Fibroblast of mammary gland (primary cell): Measurements from ENCODE around the gene PRDM11.
A peak's percentile ranks its signal among the peaks of the same experiment; 100 is the strongest.
"Not testable (repeated sequence)": the region's sequence is repeated elsewhere in the genome, so short reads cannot be mapped to it uniquely, and the experiment has no call there.

Source experiments
- DNase-seq: peaks from one replicate; pipeline ENCODE4 v3.0.0-alpha.2; 2010; ENCODE audit warnings: low read depth
- H3K4me3 ChIP-seq: 2 replicates; pipeline ENCODE4 v1.5.1; 2011; ENCODE audit warnings: low read depth, mild to moderate bottlenecking, low read length, moderate library complexity; ENCODE audit not compliant: control insufficient read depth
- CTCF ChIP-seq: conservative IDR thresholded peaks from 2 replicates; pipeline ENCODE4 v1.5.1; 2011; ENCODE audit warnings: low read depth, low read length, inconsistent platforms; ENCODE audit not compliant: control insufficient read depth, insufficient read depth

Gene PRDM11

GRCh38 chr11:45246241-45246640, 99.8 kb downstream of the PRDM11 start:
- DNase-seq: no peak
- TF ChIP-seq CTCF: no peak

DNA sequence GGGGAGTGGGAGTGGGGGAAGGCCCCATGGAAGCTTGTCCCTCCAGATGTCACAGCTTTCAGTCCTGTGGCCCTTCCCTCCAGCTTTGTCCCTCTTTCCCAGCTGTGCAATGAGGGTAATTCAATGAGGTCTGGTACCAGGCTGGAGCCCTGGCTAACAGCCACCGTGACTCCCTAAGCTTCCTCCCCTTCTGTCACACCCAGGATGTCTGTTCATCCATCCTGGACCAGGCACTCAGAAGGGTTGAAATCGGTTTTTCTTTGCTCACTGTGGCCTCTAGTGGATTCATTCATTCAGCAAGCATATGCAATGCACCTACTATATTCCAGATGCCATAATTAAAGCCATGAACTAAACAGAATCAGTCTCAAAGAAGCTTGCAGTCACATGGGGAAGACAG, 101.0 kb downstream of the PRDM11 start:
- TF ChIP-seq CTCF: no peak
- H3K4me3 ChIP-seq: no peak overlapping the region
- DNase-seq: peak; percentile 10

More at GRCh38 chr11:45246241-45246640, 99.8 kb downstream of the PRDM11 start:
- no peak overlapping the region for H3K4me3 ChIP-seq

- no peak overlapping the region for H3K4me3 ChIP-seq
- DNase-seq: no peak
- TF ChIP-seq CTCF: no peak
Measured at GRCh38 chr11:45248501-45249011, 102.1 kb downstream of the PRDM11 start.

DNA sequence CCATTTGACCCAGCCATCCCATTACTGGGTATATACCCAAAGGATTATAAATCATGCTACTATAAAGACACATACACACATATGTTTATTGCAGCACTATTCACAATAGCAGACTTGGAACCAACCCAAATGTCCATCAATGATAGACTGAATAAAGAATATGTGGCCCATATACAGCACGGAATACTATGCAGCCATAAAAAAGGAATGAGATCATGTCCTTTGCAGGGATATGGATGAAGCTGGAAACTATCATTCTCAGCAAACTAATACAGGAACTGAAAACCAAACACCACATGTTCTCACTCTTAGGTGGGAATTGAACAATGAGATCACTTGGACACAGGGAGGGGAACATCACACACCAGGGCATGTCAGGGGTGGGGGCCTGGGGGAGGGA, 102.9 kb downstream of the PRDM11 start:
- DNase-seq, H3K4me3 ChIP-seq: not testable (repeated sequence)

- TF ChIP-seq CTCF: no peak
- H3K4me3 ChIP-seq: no peak overlapping the region
- no peak for DNase-seq
Measured at GRCh38 chr11:45250035-45250718, 103.7 kb downstream of the PRDM11 start.

- peak; percentile 41 for DNase-seq
- TF ChIP-seq CTCF: peak; percentile 53
- no peak overlapping the region for H3K4me3 ChIP-seq
Measured at GRCh38 chr11:45252134-45252856, 105.9 kb downstream of the PRDM11 start.

GRCh38 chr11:45252877-45253276, 106.4 kb downstream of the PRDM11 start:
- no peak for DNase-seq
- TF ChIP-seq CTCF: no peak
- H3K4me3 ChIP-seq: no peak overlapping the region
